ENCODE measurements around the gene CARM1. TPM values are rescaled to one million over a fixed set of nuclear protein-coding genes. Genes with fewer than 3 reads are reported as not detected.
"Not testable (repeated sequence)": the region's sequence is repeated elsewhere in the genome, so short reads cannot be mapped to it uniquely, and the experiment has no call there.

The CARM1 gene
- 18.6 and 37.3 TPM in 2 replicates for total RNA-seq

GRCh38 chr19:10870955-10871603 is at the start of gene CARM1:
TSS of gene CARM1 (plus strand) at chr19:10871553. CDS start at chr19:10871703, 150 bp downstream.
- DNase-seq (ENCODE audit: low read depth): peak; percentile 82

GRCh38 chr19:10823690-10824089 is 47.7 kb upstream of the CARM1 start:
- no peak for DNase-seq (ENCODE audit: low read depth)

GRCh38 chr19:10826231-10826630 is 45.1 kb upstream of the CARM1 start:
- no peak for DNase-seq (ENCODE audit: low read depth)

GRCh38 chr19:10826846-10827245 is 44.5 kb upstream of the CARM1 start:
- no peak for DNase-seq (ENCODE audit: low read depth)

GRCh38 chr19:10828981-10829821 is 42.2 kb upstream of the CARM1 start:
- no peak for DNase-seq (ENCODE audit: low read depth)

- no peak for DNase-seq (ENCODE audit: low read depth)
Measured at GRCh38 chr19:10829967-10830366, 41.4 kb upstream of the CARM1 start.

GRCh38 chr19:10830370-10830769 is 41.0 kb upstream of the CARM1 start:
- no peak for DNase-seq (ENCODE audit: low read depth)

GRCh38 chr19:10830931-10831779 is 40.2 kb upstream of the CARM1 start:
- no peak for DNase-seq (ENCODE audit: low read depth)

GRCh38 chr19:10831987-10832938 is 39.1 kb upstream of the CARM1 start:
- DNase-seq (ENCODE audit: low read depth): no peak

- DNase-seq (ENCODE audit: low read depth): no peak
Measured at GRCh38 chr19:10832939-10833296, 38.4 kb upstream of the CARM1 start.

- DNase-seq (ENCODE audit: low read depth): peak; percentile 99
Measured at GRCh38 chr19:10835089-10835753, 36.1 kb upstream of the CARM1 start.

- DNase-seq (ENCODE audit: low read depth): peak; percentile 93
Measured at GRCh38 chr19:10835754-10836478, 35.4 kb upstream of the CARM1 start, which contains the start of gene TMED1. TSS of gene TMED1 (minus strand) at chr19:10836212. CDS start at chr19:10836191, 21 bp downstream.

- DNase-seq (ENCODE audit: low read depth): no peak
Measured at GRCh38 chr19:10836479-10837330, 34.6 kb upstream of the CARM1 start.

GRCh38 chr19:10837649-10838048 is 33.7 kb upstream of the CARM1 start:
- DNase-seq (ENCODE audit: low read depth): not testable (repeated sequence)

- DNase-seq (ENCODE audit: low read depth): no peak
Measured at GRCh38 chr19:10838377-10838776, 33.0 kb upstream of the CARM1 start.

- DNase-seq (ENCODE audit: low read depth): no peak
Measured at GRCh38 chr19:10839114-10840050, 32.0 kb upstream of the CARM1 start.

GRCh38 chr19:10842788-10843187 is 28.6 kb upstream of the CARM1 start:
- no peak for DNase-seq (ENCODE audit: low read depth)
